Cardiac muscle cell (in vitro differentiated cells and primary cell): ENCODE data around the gene ASIC4. TPM values are rescaled to one million over a fixed set of nuclear protein-coding genes. Genes with fewer than 3 reads are reported as not detected.

Experiments used
- DNase-seq, 2 donors: peaks; one replicate each; pipeline versions ENCODE4 v3.0.0 to v3.0.0-alpha.2; 2010 to 2017; ENCODE audit warnings: low read depth in 1 of 2, low spot score in 1 of 2
- H3K27ac ChIP-seq: fragments of 200-600 bp; sonication (generic); 2 replicates; pipeline ENCODE4 v1.5.1; 2016
- H3K27me3 ChIP-seq: fragments of 200-600 bp; sonication (generic); 2 replicates; pipeline ENCODE4 v1.6.0; 2016; ENCODE audit warnings: control low read depth
- H3K36me3 ChIP-seq: fragments of 200-600 bp; sonication (generic); 2 replicates; pipeline ENCODE4 v1.5.1; 2016; ENCODE audit warnings: control low read depth
- H3K4me1 ChIP-seq: fragments of 200-600 bp; sonication (generic); 2 replicates; pipeline ENCODE4 v1.8.1; 2017; ENCODE audit warnings: low read depth, mild to moderate bottlenecking, mixed run types
- H3K4me3 ChIP-seq: fragments of 200-600 bp; sonication (generic); 2 replicates; pipeline ENCODE4 v1.5.1; 2016; ENCODE audit warnings: mild to moderate bottlenecking
- H3K9me3 ChIP-seq: fragments of 200-600 bp; sonication (generic); 2 replicates; pipeline ENCODE4 v1.5.1; 2017; ENCODE audit warnings: low read depth, mild to moderate bottlenecking, control low read depth
- polyA plus RNA-seq: library from polyadenylated mRNA; unstranded; fragments of >200 nt; fragmentation: Nextera tagmentation; extraction: Ambion mirVana; gene quantifications from 2 replicates; pipeline ENCODE4 v1.2.1, GENCODE V29; 2016
- total RNA-seq: library from RNA; depleted of rRNA; stranded (reverse); fragments of >200 nt; gene quantifications from 2 replicates; pipeline ENCODE4 v1.2.3, GENCODE V29; 2016
- TF ChIP-seq, protein P1 (sequence below): IDR thresholded peaks from 2 replicates; pipeline ENCODE4 v1.5.1; 2012; ENCODE audit warnings: low read depth, mild to moderate bottlenecking, low read length

Gene ASIC4
- total and polyA plus RNA-seq, 2 experiments from 2014 or later: 3.3 to 9.5 TPM

DNA sequence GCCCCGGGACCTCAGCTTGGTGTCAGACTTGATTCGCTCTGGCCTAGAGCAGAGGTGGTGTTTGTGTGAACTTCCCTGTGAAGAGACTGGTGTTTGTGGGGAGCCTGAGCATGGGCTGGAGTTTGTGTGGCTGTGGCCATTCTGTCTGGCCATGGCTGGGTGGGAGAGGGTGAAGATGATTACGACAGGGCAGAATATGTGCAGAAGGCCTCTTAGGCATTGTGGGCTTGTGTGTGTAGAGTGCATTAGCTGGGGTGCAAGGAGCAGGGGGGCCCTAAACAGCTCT, 46.6 kb downstream of the ASIC4 start:
- Histone ChIP-seq H3K4me1 (peaks cover 7% of the 10 kb centered on the region), H3K27me3 (no peaks in the 10 kb centered on the region), H3K9me3 (no peaks in the 10 kb centered on the region), H3K27ac (peak overlapping the region; percentile 43), H3K36me3 (peaks cover 53% of the 10 kb centered on the region), H3K4me3 (no peak overlapping the region)
- DNase-seq: no peak
- TF ChIP-seq, protein P1, sequence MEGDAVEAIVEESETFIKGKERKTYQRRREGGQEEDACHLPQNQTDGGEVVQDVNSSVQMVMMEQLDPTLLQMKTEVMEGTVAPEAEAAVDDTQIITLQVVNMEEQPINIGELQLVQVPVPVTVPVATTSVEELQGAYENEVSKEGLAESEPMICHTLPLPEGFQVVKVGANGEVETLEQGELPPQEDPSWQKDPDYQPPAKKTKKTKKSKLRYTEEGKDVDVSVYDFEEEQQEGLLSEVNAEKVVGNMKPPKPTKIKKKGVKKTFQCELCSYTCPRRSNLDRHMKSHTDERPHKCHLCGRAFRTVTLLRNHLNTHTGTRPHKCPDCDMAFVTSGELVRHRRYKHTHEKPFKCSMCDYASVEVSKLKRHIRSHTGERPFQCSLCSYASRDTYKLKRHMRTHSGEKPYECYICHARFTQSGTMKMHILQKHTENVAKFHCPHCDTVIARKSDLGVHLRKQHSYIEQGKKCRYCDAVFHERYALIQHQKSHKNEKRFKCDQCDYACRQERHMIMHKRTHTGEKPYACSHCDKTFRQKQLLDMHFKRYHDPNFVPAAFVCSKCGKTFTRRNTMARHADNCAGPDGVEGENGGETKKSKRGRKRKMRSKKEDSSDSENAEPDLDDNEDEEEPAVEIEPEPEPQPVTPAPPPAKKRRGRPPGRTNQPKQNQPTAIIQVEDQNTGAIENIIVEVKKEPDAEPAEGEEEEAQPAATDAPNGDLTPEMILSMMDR: no peak

DNA sequence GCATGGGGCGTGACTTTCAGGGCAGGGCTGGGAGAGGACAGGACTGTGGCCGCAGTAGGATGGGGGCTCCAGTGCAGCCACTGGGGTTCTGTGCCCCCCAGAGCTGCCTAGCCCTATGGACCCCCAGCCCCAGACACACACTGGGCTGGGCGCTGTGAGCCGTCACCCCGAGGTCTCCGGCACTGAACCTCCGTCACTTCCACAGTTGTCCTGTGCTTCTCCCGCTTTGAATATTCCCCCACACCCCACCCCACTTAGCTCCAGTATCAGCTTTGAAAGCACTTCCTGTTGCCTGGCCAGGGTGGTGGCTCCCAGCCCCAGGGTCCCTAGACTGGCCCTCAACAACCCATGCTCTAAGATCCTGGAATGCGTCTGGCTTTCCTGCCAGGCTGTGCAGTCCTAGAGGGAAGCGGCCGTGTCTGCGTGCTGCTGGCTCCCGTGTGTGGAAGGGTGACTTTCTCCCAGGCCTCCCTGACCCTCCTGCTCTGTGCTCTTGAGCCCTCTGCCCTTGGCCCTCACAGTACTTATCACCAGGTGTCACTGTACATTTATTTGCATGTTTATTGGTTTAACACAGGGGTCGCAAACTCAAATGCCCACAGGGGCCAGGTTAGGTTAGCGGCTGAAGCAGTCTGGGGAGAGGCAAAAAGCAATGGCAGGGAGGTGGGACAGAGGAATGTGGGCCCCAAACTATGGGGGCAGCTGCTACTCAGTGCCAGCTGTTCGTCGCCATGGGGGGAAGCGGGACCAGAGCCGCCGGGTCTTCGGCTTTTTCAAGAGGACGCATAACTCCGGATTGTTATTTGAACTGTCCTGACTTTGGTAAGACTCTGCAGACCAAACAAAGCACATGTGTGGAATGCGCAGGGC, 47.1 kb downstream of the ASIC4 start:
- Histone ChIP-seq H3K36me3 (peaks cover 50% of the 10 kb centered on the region), H3K4me1 (peaks cover 7% of the 10 kb centered on the region)
- DNase-seq: peak in 1 of 2 donors; percentile 53

DNA sequence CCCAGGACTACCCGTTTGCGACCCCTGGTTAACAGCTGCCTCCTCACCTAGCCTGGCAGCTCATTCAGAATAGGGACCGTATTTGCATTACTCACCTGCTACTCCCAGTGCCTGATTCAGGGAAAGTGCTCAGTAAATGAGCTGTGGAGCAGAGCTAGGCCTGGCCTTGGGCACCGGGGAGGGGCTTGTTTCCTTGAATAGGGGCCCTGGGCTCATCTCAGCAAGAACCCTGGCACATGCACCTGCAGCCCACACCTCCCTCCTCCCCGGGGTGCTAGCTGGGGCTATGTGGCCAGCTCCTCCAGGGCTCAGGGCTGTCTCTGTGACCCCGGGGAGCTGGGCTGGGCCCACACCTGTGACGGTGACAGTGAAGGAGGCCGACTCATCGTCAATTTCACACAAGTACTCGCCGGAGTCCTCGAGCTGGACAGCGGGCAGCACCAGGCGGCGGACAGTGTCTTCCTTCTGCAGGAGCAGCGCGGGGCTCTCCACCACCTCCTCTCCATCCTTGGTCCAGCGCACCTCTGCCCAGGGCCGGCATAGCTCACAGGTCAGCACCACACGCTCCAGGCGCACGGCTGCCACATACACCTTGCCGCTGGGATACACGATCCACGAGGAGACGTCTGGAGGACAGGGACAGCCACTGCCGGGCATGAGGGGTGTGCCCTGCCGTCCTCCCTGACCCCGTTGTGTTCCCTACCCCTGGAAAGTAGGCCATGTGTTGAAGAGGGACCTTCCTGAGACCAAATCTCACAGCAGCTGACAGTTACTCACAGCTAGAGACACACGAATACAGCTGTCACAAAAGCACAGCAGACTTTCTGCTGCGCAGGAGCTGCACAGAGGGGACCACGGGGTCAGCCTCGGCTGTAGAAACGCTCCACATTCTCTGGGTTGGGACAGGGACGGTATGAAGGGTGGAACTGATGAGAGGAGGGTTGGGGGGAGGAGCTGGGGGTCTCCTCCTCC, 48.1 kb downstream of the ASIC4 start:
- no peak for DNase-seq
- Histone ChIP-seq H3K9me3 (no peaks in the 10 kb centered on the region), H3K27ac (peak overlapping the region; percentile 79), H3K36me3 (peaks cover 55% of the 10 kb centered on the region), H3K4me3 (no peak overlapping the region), H3K4me1 (peaks cover 7% of the 10 kb centered on the region), H3K27me3 (no peaks in the 10 kb centered on the region)
- TF ChIP-seq, protein P1: no peak

More for the DNA sequence above, 47.1 kb downstream of the ASIC4 start:
- no peaks in the 10 kb centered on the region for H3K9me3 ChIP-seq
- H3K4me3 ChIP-seq: no peak overlapping the region
- TF ChIP-seq, protein P1: no peak
- H3K27me3 ChIP-seq: no peaks in the 10 kb centered on the region
- H3K27ac ChIP-seq: peak overlapping the region; percentile 79

DNA sequence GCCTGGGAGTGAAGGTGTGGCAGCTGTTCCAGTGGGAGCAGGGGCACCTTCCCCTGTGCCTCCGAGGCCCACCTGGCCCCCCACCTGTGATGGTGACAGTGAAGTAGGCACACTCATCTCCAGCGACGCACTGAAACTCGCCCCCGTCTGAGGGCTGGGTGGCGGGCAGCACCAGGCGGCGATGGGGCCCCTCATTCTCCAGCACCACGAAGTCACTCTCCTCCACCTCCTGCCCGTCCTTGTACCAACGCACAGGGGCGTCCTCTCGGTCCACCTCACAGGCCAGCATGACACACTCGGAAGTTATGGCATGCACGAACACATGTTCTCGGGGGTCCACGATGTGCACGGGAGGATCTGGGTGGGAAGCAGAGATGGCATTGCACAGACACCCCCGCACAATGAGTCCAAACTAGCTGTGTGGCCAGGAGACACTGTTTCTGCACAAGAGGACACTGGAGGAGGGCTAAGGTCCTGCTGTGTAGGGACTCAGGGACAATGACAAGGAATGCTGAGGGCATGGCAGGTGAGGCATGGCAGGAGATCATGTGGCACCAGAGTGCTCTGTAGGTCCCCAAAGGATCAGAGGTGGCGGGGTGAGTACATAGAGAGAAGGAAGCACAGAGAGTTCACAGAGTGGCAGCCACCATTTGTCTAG, 49.1 kb downstream of the ASIC4 start:
- no peak for DNase-seq
- no peaks in the 10 kb centered on the region for H3K9me3 ChIP-seq
- no peak overlapping the region for H3K27ac ChIP-seq
- peaks cover 59% of the 10 kb centered on the region for H3K36me3 ChIP-seq
- H3K4me3 ChIP-seq: no peak overlapping the region
- TF ChIP-seq, protein P1: no peak
- H3K4me1 ChIP-seq: peaks cover 7% of the 10 kb centered on the region
- H3K27me3 ChIP-seq: no peaks in the 10 kb centered on the region
